ENCODE data around the gene RUFY1.
A peak's percentile ranks its signal among the peaks of the same experiment; 100 is the strongest.
"Not testable (repeated sequence)": the region's sequence is repeated elsewhere in the genome, so short reads cannot be mapped to it uniquely, and the experiment has no call there.

The RUFY1 gene, protein sequence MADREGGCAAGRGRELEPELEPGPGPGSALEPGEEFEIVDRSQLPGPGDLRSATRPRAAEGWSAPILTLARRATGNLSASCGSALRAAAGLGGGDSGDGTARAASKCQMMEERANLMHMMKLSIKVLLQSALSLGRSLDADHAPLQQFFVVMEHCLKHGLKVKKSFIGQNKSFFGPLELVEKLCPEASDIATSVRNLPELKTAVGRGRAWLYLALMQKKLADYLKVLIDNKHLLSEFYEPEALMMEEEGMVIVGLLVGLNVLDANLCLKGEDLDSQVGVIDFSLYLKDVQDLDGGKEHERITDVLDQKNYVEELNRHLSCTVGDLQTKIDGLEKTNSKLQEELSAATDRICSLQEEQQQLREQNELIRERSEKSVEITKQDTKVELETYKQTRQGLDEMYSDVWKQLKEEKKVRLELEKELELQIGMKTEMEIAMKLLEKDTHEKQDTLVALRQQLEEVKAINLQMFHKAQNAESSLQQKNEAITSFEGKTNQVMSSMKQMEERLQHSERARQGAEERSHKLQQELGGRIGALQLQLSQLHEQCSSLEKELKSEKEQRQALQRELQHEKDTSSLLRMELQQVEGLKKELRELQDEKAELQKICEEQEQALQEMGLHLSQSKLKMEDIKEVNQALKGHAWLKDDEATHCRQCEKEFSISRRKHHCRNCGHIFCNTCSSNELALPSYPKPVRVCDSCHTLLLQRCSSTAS

DNA sequence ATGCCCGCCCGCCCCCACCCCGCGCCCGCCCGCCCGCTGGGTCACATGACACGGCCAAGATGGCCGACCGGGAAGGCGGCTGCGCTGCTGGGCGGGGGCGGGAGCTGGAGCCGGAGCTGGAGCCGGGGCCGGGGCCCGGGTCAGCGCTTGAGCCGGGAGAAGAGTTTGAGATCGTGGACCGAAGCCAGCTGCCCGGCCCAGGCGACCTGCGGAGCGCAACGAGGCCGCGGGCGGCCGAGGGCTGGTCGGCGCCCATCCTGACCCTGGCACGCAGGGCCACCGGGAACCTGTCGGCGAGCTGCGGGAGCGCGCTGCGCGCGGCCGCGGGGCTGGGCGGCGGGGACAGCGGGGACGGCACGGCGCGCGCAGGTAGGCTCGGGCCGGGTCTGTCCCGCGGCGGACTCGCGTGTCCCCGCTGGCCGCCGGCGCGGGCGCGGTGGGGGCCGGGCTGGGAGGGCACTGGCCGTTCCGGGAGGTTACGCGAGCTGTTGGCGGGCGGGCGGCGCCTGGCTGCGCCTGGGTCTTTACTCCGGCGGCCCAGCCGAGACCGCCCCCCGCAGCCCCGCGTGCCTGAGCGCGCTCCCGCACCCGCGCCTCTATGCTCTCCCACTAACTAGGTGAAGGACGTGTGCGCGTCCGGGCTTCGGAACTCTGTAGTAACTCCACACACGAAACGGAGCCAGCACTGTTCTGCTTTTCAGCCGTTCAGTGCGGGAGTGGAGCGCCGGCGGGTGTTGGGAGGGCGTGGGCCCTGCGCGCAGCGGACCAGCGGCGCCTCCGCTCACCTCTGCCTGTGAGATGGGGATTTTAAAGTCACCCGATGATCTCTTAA lies at the start of gene RUFY1:
Gene RUFY1, plus strand, starts transcription at position 44 of the 832 bp plus-strand sequence. Its CDS starts 16 bp downstream, at position 60.
- DNase-seq (ENCODE audit: low spot score) = peak; percentile 88

DNA sequence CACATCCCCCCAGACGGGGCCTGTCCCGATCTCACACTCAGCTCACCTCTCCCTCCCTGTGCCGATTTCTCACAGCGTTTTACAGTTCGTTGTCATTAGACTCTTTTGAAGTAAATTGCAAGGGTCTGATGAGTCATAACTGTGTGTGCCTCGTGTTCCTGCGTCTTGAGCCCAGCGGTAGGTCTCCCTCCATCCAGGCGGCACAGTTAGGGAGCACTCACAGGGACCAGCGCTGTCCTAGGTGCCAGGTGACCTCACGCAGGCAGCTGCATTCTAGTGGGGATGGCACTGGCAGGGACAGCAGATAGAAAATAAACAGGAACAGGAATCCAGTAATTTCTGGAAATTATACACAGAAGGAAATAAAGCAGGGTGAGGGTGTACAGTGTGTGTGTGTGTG lies 48.4 kb upstream of the RUFY1 start:
- DNase-seq (ENCODE audit: low spot score) = not testable (repeated sequence)

DNA sequence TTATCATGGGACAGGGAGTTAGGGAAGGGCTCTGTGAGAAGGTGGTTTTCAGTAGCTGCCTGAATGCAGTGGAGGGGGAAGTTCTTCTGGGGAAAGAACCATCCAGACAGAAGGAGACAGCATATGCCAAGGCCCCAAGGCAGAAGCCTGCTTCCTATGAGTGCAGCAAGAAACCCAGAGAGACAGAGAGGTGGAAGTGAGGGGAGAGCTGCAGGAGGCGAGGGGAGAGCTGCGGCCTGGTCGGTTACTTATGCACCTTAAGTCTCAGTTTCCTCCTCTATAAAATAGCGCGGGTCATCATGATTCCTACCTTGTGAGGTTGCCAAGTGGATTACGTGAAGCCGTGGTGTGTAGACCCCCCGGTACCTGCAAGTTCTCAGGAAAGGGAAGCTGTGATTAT lies 47.9 kb upstream of the RUFY1 start:
- not testable (repeated sequence) for DNase-seq (ENCODE audit: low spot score)

DNA sequence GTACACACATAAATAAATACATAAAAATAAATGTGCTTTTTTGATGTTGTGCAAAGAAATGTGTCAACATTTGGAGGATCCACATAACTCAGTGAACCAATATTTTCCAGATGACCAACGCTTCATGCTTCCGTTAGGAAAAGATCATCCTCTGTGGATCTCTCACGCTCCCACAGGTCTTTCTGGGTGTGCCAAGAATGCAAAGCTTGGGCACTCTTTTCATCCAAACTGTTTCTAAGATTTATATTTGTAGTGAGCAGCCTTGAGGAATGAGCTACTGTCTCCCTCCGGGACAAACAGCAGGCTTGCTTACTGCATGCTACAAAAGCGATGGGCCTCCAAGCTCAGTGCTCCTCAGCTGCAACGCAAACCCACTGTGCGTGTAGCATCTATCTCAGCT lies 46.2 kb upstream of the RUFY1 start:
- DNase-seq (ENCODE audit: low spot score) = no peak

DNA sequence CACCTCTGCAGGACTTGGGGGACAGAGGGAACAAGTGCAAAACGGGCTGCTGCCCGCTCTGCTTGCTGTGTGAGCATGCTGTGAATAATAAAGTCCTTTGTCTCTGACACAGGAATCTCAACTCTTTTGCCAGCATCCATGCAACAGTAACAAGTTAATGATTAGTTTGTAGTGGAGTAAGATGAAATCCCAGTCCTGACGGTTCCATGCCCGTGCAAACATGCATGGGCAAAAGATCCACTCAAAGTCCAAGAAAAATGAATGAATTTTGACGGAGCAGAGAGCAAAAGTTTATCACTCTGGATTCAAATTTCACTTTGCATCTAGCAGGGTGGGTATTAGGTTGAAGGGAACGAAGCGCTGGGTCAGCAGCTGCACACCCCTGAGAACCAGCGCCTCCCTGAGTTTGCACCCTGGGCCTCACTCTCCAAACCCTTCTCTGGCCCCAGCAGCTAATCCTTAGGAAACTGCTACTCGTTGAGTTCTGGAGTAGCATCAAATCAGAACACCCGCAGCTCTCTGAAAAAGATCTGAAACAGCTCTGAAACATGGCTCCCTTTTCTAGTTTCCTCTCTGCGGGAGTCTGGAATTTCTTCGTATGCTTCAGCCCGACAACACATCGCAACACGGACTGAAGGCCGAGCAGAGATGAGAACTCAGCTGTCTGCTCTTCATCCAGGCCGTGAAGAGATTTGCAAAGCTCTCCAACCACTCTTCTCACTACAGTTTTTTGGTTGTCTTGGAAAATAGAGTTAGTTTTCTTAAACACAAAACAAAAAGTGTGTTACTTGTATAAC lies 45.6 kb upstream of the RUFY1 start:
- no peak for DNase-seq (ENCODE audit: low spot score)

DNA sequence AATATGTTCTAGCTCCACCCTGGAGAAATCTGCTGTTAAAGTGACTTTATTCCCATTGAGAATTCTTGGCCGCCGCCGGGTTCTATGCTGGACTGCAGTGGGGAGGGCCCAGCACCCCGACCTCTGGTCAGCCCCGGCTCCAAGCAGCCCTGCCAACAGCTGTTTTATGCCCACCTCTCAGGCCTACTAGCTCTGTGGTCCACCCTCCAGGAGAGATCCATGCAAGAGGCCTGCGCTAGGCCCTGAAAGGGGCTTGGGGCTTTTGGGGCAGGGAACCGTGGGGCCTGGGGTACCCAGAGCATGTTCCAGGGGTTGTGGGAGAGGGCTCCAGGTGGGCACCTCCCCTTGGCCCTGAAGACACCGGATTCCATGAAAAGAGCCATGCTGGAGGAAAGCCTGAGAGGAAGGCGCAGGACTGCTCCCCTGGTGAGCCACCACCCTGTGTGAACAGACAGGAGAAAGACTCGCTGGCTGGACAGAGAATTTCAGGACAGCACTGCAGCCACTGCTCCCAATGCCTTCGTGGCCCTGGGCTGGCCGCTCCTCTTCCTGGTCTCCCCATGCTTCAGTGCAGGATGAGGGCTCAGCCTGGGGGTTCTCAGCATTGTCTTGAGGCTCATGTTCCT lies 44.6 kb upstream of the RUFY1 start:
- DNase-seq (ENCODE audit: low spot score) = no peak

DNA sequence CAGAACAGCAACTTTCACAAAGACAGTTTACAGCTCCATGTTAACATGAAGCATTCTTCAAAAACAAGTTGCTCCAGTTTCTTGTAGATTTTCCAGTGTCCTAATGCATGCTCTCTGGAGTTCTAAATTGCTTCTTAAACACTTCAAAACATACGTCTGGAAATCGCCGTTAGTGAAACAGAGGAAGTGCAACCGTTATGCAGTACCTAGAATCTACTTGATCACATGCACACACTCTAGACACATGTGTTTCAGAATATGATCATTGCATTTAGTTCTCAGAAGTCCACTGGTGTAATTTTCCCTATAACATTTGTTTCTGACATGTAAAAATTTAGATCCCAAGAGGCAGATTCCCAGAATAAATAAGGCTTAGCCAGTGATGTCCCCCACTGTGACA lies 41.1 kb upstream of the RUFY1 start:
- no peak for DNase-seq (ENCODE audit: low spot score)

DNA sequence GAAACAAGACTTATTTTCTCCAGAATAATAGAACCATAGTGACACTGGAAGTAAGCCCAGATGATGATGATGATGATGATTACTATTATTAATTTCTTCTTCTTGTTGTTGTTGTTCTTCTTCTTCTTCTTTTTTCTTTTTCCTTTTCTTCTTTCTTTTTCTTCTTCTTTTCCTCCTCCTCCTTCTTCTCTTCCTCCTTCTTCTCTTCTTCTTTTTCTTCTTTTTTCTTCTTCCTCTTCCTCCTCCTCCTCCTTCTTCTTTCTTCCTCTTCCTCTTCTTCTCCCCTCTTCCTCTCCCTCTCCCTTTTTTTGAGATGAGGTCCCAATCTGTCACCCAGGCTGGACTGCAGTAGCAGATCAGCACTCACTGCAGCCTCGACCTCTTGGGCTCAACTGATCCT lies 40.5 kb upstream of the RUFY1 start:
- DNase-seq (ENCODE audit: low spot score) = no peak

DNA sequence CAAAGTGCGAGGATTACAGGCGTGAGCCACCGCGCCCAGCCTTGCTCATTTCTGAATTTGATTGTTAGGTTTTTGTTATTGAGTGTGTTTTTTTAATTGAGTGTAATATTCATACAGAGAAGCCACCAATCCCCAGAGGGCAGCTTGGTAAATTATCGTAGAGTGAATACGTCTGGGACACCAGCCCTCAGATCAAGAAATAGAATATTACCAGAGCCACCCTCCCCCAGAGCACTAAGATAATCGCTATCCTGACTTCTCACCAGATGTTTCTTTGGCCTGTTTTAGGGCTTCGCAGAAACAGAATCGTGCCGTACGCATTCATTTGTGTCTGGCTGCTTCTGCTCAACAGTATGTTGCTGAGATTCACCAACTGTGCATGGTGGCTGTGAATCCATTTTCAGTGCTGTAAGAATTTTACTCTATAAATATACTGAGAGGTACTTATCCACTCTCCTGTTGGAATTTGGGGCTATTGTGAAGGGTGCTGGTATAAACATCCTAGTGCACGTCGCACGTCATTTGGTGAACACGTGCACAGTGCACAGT lies 37.8 kb upstream of the RUFY1 start:
- DNase-seq (ENCODE audit: low spot score) = no peak

DNA sequence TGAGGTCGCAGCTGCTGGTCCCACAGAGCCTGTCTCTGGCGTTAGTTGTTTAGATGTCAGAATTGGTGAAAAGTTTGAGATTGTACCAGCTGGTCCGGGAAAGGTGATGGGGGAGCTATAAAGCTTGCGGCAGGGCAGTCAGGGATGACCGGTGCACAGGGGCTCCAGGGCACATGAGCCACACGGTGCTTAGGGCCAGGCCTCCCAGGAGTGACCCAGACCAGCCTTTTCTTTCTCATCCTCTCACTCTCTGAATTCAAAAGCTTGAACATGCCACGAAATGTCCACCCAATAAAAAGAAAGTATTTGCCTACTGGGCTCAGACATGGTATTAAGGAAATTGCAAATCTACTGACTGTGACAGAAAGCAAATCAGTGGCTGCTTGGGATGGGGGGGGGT lies 34.9 kb upstream of the RUFY1 start:
- DNase-seq (ENCODE audit: low spot score) = not testable (repeated sequence)

DNA sequence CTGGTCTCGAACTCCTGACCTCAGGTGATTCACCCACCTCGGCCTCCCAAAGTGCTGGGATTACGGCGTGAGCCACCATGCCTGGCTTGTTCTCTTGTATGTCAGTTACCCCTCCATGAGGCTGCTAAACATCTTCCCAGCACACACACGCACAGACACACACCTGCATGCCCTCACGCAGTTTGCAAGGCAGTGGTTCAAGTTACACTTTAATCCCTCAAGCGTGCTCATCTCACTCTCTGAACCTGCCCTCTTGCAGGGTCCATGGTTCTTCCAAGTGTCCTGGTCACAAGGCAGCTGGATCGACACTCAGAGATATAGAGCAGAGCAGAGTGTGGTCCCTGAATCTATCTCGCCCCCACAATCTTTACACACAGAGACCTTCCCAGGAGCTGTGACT lies 34.1 kb upstream of the RUFY1 start:
- no peak for DNase-seq (ENCODE audit: low spot score)

DNA sequence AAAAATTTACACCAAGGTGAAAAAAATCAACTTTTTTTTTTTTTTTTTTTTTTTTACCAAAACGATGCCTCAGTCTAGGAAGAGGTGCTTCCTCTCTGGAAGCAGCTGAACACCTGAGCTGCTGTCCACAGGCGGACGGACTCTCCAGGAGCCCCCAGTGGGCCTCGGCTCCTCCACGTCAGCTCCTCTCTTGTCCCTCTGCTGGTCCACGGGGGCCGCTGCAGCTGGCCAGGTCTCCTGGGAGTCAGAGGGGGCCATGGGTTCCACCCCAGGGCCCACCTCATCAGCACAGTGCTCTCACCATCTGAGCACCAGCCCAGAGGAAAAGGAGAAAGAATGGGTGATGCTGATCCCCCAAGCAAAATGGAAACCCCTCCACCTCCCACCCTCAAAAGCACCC lies 32.6 kb upstream of the RUFY1 start:
- not testable (repeated sequence) for DNase-seq (ENCODE audit: low spot score)

DNA sequence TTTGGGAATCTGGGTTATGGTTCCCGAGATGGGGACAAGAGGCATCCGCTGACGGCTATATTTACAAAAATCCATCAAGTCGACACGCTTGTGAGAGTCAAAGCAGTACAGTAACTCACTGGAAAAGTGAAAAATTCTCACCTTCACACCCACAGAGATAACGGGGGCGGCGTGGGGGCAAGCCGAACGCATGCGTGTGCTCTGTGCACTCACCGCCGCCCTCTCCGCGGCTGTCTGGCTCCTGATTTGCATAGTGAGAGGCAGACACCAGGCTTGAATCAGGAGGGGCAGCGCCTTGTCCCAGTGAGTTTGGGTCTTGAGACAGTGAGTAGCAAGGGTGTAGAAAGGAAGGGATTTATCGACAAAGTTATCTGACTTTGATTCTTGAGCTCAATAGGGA lies 32.0 kb upstream of the RUFY1 start:
- not testable (repeated sequence) for DNase-seq (ENCODE audit: low spot score)

DNA sequence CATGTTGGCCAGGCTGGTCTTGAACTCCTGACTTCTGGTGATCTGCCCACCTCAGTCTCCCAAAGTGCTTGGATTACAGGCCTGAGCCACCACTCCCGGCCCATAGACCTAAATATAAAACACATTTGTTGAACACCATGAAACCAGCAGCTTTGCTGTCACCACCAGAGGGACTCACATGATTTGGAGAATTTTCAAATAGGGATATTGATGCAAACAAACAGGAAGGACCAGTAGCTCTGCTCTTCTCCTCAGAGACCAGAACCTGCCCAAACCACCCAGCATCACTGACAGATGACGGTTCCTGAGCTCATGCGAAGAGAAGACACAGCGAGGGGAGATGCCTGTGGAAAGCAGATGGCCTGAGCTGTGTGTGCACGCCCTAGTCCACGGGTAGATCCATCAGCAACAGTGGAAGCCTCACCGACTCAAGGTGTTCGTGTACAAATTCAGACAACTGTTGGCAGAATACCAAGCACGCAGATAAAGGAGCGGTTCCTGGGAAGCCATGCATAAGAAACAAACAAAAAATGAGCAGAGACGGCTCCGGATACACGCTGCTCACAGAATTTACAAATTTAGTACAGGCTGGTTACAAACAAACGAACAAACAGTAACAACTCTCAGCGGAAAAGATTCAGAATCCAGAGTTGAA lies 30.8 kb upstream of the RUFY1 start:
- DNase-seq (ENCODE audit: low spot score) = not testable (repeated sequence)

DNA sequence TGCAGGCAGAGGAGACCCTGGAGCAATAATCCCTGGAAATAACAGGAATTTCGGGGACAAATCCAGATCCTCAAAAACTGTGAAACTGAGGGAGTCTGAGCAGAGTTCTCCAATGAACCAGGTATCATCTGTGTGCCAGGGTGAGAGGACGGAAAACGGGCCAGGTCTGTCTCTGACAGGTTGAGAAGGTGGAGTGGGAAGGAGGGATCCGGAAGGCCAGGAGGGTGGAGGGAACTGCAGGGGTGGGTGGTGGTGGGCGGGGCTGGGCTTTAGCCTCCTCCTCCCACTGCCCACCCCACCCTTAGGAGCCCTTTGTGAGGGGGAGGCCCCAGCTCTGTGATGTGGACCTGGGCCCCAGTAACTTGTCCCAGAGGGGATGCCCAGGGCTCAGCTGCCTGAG lies 28.2 kb upstream of the RUFY1 start:
- not testable (repeated sequence) for DNase-seq (ENCODE audit: low spot score)

DNA sequence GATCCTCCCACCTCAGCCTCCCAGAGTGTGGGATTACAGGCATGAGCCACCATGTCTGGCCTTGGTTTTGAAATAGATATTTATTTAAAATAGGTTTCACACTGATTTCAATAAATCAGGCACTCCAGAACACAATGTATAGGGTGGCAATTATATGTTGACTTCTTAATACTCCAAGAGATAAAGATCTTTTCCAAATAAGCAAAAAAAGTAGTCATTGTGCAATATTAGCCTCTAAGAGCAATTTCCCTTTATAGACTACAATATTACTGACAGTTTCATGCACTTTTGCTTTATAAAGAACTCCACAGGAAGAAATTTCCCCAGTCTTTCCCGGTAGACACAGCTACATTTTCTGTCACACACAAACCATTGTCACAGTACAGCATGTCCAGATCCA lies 23.4 kb upstream of the RUFY1 start:
- no peak for DNase-seq (ENCODE audit: low spot score)

DNA sequence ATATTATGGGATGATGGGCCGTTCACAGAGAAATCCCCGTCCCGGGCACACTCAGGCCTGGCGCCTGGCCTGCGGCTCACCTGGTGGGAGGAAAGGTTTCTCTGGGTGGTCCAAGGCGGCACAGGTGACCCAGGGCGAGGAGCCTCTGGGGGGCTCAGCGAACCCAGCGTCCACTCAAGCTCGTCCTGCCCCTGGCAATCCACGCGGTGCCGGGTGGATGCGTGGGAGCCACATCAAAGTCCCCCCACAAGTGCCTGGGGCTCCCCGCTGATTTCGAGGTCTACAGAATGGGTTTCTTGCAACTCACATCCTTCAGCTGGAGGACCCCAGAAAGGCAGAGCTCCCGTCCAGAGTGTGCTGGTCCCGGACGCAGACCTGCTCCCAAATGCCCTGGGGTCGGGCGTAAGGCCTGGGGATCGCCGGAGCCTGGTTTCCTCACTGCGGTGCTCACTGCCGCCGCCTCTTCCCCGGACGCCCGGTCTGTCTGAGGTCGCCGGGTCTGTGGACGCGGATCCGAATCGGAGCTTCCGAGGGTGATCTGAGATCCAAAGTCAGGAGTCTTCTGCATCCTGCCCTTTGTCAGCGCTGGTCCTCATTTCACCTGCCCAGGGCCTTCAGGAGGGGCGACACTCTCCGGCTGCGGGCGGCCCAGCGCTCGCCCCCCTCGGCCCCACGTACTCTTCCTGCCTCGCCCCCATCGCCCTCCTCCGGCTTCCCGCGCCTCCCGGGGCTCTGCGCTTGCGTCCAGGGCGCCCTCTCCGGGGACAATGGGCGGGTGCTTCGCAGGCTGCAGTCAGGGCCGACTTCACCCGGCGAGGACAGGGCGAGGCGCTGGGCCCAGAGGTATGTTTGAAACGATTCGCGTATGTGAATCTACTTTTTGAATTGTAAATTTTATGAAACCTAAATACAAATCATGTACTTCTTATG lies 20.0 kb upstream of the RUFY1 start:
- peak; percentile 76 for DNase-seq (ENCODE audit: low spot score)

DNA sequence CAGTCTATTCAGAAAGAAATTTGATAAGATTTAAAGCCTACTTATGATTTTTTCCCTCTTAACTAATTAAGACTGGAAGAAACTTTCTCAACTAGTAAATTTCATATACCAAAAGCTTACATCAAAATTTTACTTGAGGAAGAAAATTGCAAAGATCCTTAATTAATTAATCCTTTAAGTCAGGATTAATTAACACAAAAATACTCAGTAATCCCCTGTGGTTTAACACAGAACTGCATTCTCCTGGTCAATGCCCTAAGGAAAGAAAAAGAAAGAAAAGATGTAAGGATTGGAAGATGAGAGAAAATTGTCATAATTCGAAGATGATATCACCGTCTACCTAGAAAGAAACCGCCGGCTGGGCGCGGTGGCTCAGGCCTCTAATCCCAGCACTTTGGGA lies 17.3 kb upstream of the RUFY1 start:
- DNase-seq (ENCODE audit: low spot score) = no peak

DNA sequence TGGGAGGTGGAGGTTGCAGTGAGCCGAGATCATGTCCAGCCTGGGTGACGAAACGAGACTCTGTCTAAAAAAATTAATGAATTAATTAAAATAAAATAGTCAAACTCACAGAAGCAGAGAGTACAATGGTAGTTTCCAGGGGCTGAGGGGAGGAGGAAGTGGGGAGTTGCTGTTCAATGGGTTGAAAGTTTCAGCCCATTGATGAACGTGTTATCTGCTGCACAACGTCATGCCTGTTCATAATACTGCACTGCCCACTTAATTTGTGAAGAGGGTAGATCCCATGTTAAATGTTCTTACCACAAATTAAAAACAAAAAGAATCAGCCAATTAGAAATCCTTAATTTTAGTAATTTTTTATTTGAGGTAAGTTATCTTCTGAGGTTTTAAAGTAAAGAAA lies 16.4 kb upstream of the RUFY1 start:
- DNase-seq (ENCODE audit: low spot score) = no peak

Measured in ecto neural progenitor cell (in vitro differentiated cells).